ENCODE results near the gene DHCR7. TPM values are rescaled to one million over a fixed set of nuclear protein-coding genes. Genes with fewer than 3 reads are reported as not detected.

Gene DHCR7
- total RNA-seq, 6 donors from 2014 or later = 5.2 to 96.1 (median 66.4) TPM

- DNase-seq = peak; percentile 57 to 79
- 75 to 76% methylated on average over 12 to 19 of the region's 19 CpGs for WGBS, 2 donors
- Histone ChIP-seq H3K9me3 (no peaks in the 10 kb centered on the region), H3K27ac (peak overlapping the region in 2 of 4 donors; percentile 40 to 68), H3K4me3 (no peak overlapping the region), H3K27me3 (no peaks in the 10 kb centered on the region), H3K36me3 (peaks cover 3 to 39% (median 27%) of the 10 kb centered on the region in 4 donors), H3K4me1 (peaks cover 3 to 10% (median 6%) of the 10 kb centered on the region in 4 donors)
- no peak for TF ChIP-seq CTCF (IDR thresholded peaks at IDR 0.05)
- TF ChIP-seq POLR2AphosphoS5 (IDR thresholded peaks at IDR 0.05) = no peak
- TF ChIP-seq POLR2A (IDR thresholded peaks at IDR 0.05) = no peak
- TF ChIP-seq EP300 (IDR thresholded peaks at IDR 0.05) = no peak
- ATAC-seq (ENCODE audit: low FRiP score in 2 of 2) = peak; percentile 67 to 92
These were observed 14.3 kb downstream of the DHCR7 start for GRCh38 chr11:71433648-71434450.

GRCh38 chr11:71432761-71433647 lies 15.2 kb downstream of the DHCR7 start:
- TF ChIP-seq POLR2A (IDR thresholded peaks at IDR 0.05) (no peak), EP300 (IDR thresholded peaks at IDR 0.05) (no peak), CTCF (IDR thresholded peaks at IDR 0.05) (no peak), POLR2AphosphoS5 (IDR thresholded peaks at IDR 0.05) (no peak)
- Histone ChIP-seq H3K27me3 (no peaks in the 10 kb centered on the region), H3K36me3 (peaks cover 0 to 31% (median 20%) of the 10 kb centered on the region in 4 donors), H3K4me1 (peaks cover 3 to 10% (median 6%) of the 10 kb centered on the region in 4 donors), H3K4me3 (no peak overlapping the region), H3K27ac (peak overlapping the region; percentile 1 to 68 (median 24)), H3K9me3 (no peaks in the 10 kb centered on the region)
- no peak for ATAC-seq (ENCODE audit: low FRiP score in 2 of 2)
- DNase-seq = no peak
- WGBS, 2 donors = 89 to 91% methylated on average over 6 to 7 of the region's 7 CpGs

GRCh38 chr11:71431271-71431670 lies 16.9 kb downstream of the DHCR7 start:
- H3K36me3 ChIP-seq = peaks cover 0 to 15% (median 9%) of the 10 kb centered on the region in 4 donors
- TF ChIP-seq CTCF (IDR thresholded peaks at IDR 0.05) (no peak), POLR2A (IDR thresholded peaks at IDR 0.05) (no peak), POLR2AphosphoS5 (IDR thresholded peaks at IDR 0.05) (no peak), EP300 (IDR thresholded peaks at IDR 0.05) (no peak)
- H3K9me3 ChIP-seq = no peaks in the 10 kb centered on the region
- H3K27me3 ChIP-seq = no peaks in the 10 kb centered on the region
- peaks cover 3 to 10% (median 6%) of the 10 kb centered on the region in 4 donors for H3K4me1 ChIP-seq
- 66 to 78% methylated on average over 7 of the region's 7 CpGs for WGBS, 2 donors
- DNase-seq (peak in 1 of 2 donors; percentile 30), ATAC-seq (ENCODE audit: low FRiP score in 2 of 2) (no peak)
- H3K4me3 ChIP-seq = no peak overlapping the region
- no peak overlapping the region for H3K27ac ChIP-seq

- no peak for TF ChIP-seq POLR2A (IDR thresholded peaks at IDR 0.05)
- TF ChIP-seq EP300 (IDR thresholded peaks at IDR 0.05) = no peak
- TF ChIP-seq CTCF (IDR thresholded peaks at IDR 0.05) = no peak
- no peak for TF ChIP-seq POLR2AphosphoS5 (IDR thresholded peaks at IDR 0.05)
- Histone ChIP-seq H3K36me3 (peaks cover 0 to 6% (median 3%) of the 10 kb centered on the region in 4 donors), H3K9me3 (no peaks in the 10 kb centered on the region), H3K27ac (no peak overlapping the region), H3K4me3 (no peak overlapping the region), H3K27me3 (no peaks in the 10 kb centered on the region), H3K4me1 (peaks cover 3 to 10% (median 6%) of the 10 kb centered on the region in 4 donors)
- no peak for ATAC-seq (ENCODE audit: low FRiP score in 2 of 2)
- 88% methylated on average over 9 of the region's 9 CpGs; no CpG with 5 or more reads in 1 of the 2 donors for WGBS, 2 donors
- no peak for DNase-seq
These were observed 18.0 kb downstream of the DHCR7 start for GRCh38 chr11:71430166-71430565.

Data from upper lobe of left lung (tissue), 6 donors.